ENCODE measurements around the gene PSMD4.
A peak's percentile ranks its signal among the peaks of the same experiment; 100 is the strongest.

The PSMD4 gene

GRCh38 chr1:151281225-151281968 lies 26.9 kb downstream of the PSMD4 start:
- H3K4me3 ChIP-seq (ENCODE audit: low read depth, low read length) = peak overlapping the region; percentile 69
- no peaks in the 10 kb centered on the region for H3K27me3 ChIP-seq
- H3K4me1 ChIP-seq = no peaks in the 10 kb centered on the region
- no peaks in the 10 kb centered on the region for H3K9me3 ChIP-seq
- peak; percentile 97 for DNase-seq
- TF ChIP-seq CTCF (IDR thresholded peaks at IDR 0.05; ENCODE audit: low read depth, low read length) = peak; percentile 18; the same call in 1 of the 2 replicates
- H3K36me3 ChIP-seq = no peaks in the 10 kb centered on the region; the same call in 1 of the 2 replicates

GRCh38 chr1:151281969-151282882 lies 27.7 kb downstream of the PSMD4 start, which contains the start of gene ZNF687:
ZNF687 (plus strand) TSS chr1:151282299; CDS start chr1:151286292, 3,993 bp downstream.
- TF ChIP-seq CTCF (IDR thresholded peaks at IDR 0.05; ENCODE audit: low read depth, low read length) = no peak
- Histone ChIP-seq H3K36me3 (peaks cover 5% of the 10 kb centered on the region), H3K9me3 (no peaks in the 10 kb centered on the region), H3K27me3 (no peaks in the 10 kb centered on the region), H3K4me1 (no peaks in the 10 kb centered on the region), H3K4me3 (ENCODE audit: low read depth, low read length) (peak within 1 kb of the TSS; percentile 69)
- DNase-seq = peak; percentile 100

DNA sequence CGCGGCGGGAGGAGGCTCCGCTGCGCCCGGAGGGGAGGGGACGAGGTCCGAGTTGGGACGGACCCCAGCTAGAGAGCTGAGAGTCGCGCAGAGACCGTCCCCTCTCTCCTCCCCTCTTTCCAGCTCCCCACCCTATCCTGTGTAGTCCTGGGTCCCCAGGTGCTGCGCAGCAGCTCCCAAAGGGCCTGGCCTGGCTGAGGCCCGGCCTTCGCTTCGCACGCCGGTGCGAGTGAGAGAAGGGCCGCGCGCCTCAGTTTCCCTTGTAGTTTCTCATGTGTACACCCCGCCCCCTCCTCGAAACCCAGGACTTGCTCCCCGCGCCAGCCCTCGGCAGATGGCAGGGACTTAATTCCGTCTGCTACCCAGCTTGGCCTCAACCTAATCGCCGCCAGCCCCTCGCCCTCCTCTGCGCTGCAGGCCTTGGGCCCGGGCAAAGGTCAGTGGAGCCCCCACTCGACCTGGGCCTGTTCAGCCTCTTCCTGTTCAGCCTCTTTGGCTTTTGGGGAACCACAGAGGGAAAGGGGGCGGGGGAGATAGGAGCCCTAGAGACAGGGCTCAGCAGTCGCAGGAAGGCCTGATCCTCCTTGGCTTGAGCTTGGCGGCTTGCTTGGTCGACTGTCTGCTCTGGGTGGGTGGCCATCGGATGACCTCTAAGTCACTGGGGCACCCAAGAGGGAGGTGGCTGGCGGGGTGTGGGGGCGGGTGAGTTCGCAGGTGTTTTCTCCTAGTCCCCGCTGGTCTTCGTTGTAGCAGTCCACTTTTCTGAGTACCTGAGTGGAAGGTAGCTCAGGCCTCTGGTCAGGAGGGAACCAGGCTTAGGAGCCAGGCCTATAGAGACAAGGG lies 28.6 kb downstream of the PSMD4 start:
- Histone ChIP-seq H3K4me3 (ENCODE audit: low read depth, low read length) (peak overlapping the region; percentile 69), H3K9me3 (no peaks in the 10 kb centered on the region), H3K4me1 (no peaks in the 10 kb centered on the region), H3K36me3 (peaks cover 14% of the 10 kb centered on the region), H3K27me3 (no peaks in the 10 kb centered on the region)
- DNase-seq = peak; percentile 27
- no peak for TF ChIP-seq CTCF (IDR thresholded peaks at IDR 0.05; ENCODE audit: low read depth, low read length)

- Histone ChIP-seq H3K27me3 (no peaks in the 10 kb centered on the region), H3K9me3 (no peaks in the 10 kb centered on the region), H3K4me3 (ENCODE audit: low read depth, low read length) (no peak overlapping the region), H3K36me3 (peaks cover 17% of the 10 kb centered on the region), H3K4me1 (no peaks in the 10 kb centered on the region)
- DNase-seq = no peak
- no peak for TF ChIP-seq CTCF (IDR thresholded peaks at IDR 0.05; ENCODE audit: low read depth, low read length)
Measured at GRCh38 chr1:151284013-151284577, 29.6 kb downstream of the PSMD4 start.

DNA sequence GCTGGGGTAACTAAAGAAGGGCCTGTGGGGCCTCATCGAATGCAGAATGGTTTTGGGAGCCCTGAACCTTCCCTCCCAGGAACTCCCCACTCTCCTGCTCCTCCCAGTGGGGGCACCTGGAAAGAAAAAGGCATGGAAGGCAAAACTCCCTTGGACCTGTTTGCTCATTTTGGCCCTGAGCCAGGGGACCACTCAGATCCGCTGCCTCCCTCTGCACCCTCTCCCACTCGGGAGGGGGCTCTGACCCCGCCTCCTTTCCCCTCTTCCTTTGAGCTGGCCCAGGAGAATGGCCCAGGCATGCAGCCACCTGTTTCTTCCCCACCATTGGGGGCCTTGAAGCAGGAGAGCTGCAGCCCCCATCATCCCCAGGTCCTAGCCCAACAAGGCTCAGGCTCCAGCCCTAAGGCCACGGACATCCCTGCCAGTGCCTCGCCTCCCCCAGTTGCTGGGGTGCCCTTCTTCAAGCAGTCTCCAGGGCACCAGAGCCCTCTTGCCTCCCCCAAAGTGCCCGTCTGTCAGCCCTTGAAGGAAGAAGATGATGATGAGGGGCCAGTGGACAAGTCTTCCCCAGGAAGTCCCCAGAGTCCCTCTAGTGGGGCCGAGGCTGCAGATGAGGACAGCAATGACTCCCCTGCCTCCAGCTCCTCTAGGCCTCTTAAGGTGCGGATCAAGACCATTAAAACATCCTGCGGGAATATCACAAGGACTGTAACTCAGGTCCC lies 32.2 kb downstream of the PSMD4 start:
- H3K36me3 ChIP-seq = peaks cover 38% of the 10 kb centered on the region
- TF ChIP-seq CTCF (IDR thresholded peaks at IDR 0.05; ENCODE audit: low read depth, low read length) = no peak
- no peaks in the 10 kb centered on the region for H3K4me1 ChIP-seq
- no peaks in the 10 kb centered on the region for H3K27me3 ChIP-seq
- H3K9me3 ChIP-seq = no peaks in the 10 kb centered on the region
- H3K4me3 ChIP-seq (ENCODE audit: low read depth, low read length) = no peak overlapping the region
- no peak for DNase-seq
